Stimulated activated CD8-positive, alpha-beta memory T cell treated with anti-CD3 and anti-CD28 coated beads, Interleukin-2, amount 100 ng/mL, for 1 hour (primary cell): ENCODE measurements around the gene PLEKHH2.

ENCODE experiments used
- DNase-seq, 2 donors: peaks; one replicate each; pipeline ENCODE4 v3.0.0-alpha.2; 2020; ENCODE audit warnings: low read depth in 2 of 2

PLEKHH2 gene

DNA sequence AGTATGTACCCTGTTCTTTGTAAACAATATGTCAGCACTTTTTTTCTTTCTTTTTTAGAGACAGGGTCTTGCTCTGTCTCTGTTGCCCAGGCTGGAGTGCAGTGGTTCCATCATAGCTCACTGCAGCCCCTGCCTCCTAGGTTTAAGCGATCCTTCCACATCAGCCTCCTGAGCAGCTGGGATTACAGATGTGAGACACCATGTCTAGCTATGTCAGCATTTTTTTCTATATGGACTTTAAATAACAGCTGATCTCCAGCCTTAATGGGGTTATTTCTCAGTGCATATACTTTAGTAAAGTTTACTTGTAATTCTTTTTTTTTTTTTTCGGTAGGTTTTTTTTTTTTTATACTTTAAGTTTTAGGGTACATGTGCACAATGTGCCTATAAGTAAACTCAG is 174.9 kb downstream of the PLEKHH2 start:
- DNase-seq = no peak

DNA sequence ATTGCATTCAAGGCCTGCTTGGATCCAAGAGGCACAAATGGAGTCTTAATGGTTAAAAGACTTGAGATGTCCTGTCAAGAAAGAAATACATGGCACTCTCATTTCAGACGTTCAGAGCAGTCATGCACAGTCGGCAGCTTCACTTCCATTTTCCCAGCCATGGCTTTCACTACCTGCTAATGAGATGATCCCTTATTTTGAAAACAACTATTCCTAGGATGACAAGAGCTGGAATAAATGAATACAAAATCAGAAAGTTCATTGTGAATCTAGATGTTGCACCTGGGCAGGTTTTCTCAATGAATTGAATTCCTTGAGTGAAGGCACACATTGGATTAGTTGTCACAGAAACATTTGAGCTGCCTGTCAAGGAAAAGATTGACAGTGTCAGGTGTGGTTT is 175.9 kb downstream of the PLEKHH2 start:
- no peak for DNase-seq

- no peak for DNase-seq
Observed at GRCh38 chr2:43814711-43815110, 177.7 kb downstream of the PLEKHH2 start.
